K562 (cell line): Measurements from ENCODE around the gene KRI1.

Experiments
- BMI1 ChIP-seq: fragments of 150-350 bp; IDR thresholded peaks from 2 replicates; pipeline ENCODE4 v1.6.1; 2014; ENCODE audit warnings: low read length
- CTCF ChIP-seq, 3 experiments: IDR thresholded peaks in 2 of 3; conservative IDR thresholded peaks in 1 of 3; 2 replicates each; pipeline ENCODE4 v1.5.1; 2011 to 2012; ENCODE audit warnings: low read length in 3 of 3, mild to moderate bottlenecking in 3 of 3, control low read depth in 2 of 3, improper control_type of control experiment in 1 of 3, inconsistent platforms in 1 of 3, low read depth in 1 of 3, mixed read lengths in 1 of 3, moderate library complexity in 1 of 3; ENCODE audit not compliant: insufficient read depth in 2 of 3
- E2F4 ChIP-seq: sonication (generic); formaldehyde crosslinking; IDR thresholded peaks from 2 replicates; pipeline ENCODE4 v1.8.0; 2022; ENCODE audit warnings: mild to moderate bottlenecking, low read depth, missing genetic modification reagents
- EZH2 ChIP-seq: IDR thresholded peaks from 2 replicates; pipeline ENCODE4 v1.6.1; 2012; ENCODE audit warnings: low read depth, mild to moderate bottlenecking, inconsistent platforms, low read length, borderline replicate concordance
- KAT7 ChIP-seq: sonication (generic); formaldehyde crosslinking; IDR thresholded peaks from 2 replicates; pipeline ENCODE4 v1.8.0; 2022; ENCODE audit warnings: missing genetic modification reagents, mild to moderate bottlenecking, borderline replicate concordance
- KDM2B ChIP-seq: fragments of 250-450 bp; sonication (Bioruptor Pico); IDR thresholded peaks from 2 replicates; pipeline ENCODE4 v1.8.0; 2021; ENCODE audit warnings: mild to moderate bottlenecking, moderate library complexity
- RFX7 ChIP-seq: fragments of 250-450 bp; sonication (Bioruptor Pico); IDR thresholded peaks from 2 replicates; pipeline ENCODE4 v1.5.1; 2021; ENCODE audit warnings: mild to moderate bottlenecking
- RREB1 ChIP-seq: fragments of 250-450 bp; sonication (Bioruptor Pico); IDR thresholded peaks from 2 replicates; pipeline ENCODE4 v1.4.0; 2020
- SIN3B ChIP-seq: fragments of 450-650 bp; IDR thresholded peaks from 2 replicates; pipeline ENCODE4 v1.6.1; 2017; ENCODE audit warnings: low read depth, mild to moderate bottlenecking, moderate library complexity
- XRCC4 ChIP-seq: IDR thresholded peaks from one replicate; pipeline ENCODE4 v1.6.1; 2011; ENCODE audit not compliant: insufficient read depth, insufficient read length; ENCODE audit errors: extremely low read depth
- ZNF165 ChIP-seq: fragments of 250-450 bp; sonication (Bioruptor Pico); IDR thresholded peaks from 2 replicates; pipeline ENCODE4 v1.4.0; 2020; ENCODE audit warnings: borderline replicate concordance

- no peak for TF ChIP-seq BMI1
- no peak for TF ChIP-seq RFX7 (CRISPR knock-in tag)
- no peak for TF ChIP-seq KDM2B
- TF ChIP-seq ZNF165, result no peak
- TF ChIP-seq SIN3B, result no peak
- no peak for TF ChIP-seq CTCF (IDR thresholded peaks at IDR 0.05 in 2 of 3, conservative IDR thresholded peaks at IDR 0.05 in 1 of 3; ENCODE audit: insufficient read depth in 2 of 3, low read depth in 1 of 3, low read length in 3 of 3)
- no peak for TF ChIP-seq KAT7 (CRISPR knock-in tag)
- TF ChIP-seq RREB1, result no peak
- no peak for TF ChIP-seq EZH2
- TF ChIP-seq E2F4, result no peak
- TF ChIP-seq XRCC4, result no peak
These were observed 49.8 kb downstream of the KRI1 start for GRCh38 chr19:10516064-10516385.
